Superior temporal gyrus (tissue), 1 donor: ENCODE data around the gene HSPB7.
A peak's percentile ranks its signal among the peaks of the same experiment; 100 is the strongest.
"Not testable (repeated sequence)": the region's sequence is repeated elsewhere in the genome, so short reads cannot be mapped to it uniquely, and the experiment has no call there.

Experiments used
- DNase-seq: peaks from one replicate; pipeline ENCODE4 v3.0.0-alpha.2; 2016; ENCODE audit errors: extremely low spot score

Gene HSPB7

DNA sequence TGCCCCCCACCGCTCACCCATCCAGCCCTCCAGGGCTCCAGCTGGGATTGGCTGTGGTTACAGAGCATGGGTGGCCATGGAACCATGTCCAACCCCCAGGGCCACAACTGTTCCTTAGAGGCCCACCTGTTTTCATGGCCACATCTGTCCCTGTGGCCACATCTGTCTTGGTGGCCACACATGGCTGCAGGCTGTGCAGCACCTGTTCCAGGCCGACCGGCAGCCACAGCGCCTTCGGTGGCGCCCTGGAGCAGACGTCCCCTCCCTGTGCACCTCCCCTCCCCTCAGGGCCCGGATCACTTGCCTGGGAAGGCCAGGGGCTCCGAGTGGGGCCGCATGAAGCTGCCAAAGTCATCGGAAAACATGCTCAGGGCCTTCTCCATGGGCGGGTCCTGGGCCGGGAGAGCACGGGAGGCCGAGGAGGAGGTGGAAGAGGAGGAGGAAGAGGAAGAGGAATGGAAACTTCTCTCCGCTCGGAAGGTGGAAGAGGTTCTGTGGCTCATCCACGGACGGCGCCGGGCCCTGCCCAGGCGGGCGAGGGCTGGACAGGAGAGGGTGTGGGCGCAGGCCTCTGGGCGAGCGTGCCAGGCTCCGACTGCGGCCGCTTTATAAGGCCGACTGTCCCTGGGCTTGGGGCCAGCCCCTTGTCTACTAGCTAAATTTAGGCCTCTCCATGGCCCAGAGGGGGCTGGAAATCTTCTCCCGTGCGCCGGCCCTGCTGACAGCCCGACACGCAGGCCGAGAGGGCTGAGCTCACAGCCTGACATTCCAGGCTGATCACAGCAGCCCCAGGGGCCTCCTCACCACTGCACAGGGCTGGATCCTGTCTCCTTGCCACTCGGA is at the start of gene HSPB7:
HSPB7 (minus strand) TSS at position 583 of the 843 bp plus-strand sequence; CDS start at position 503, 80 bp downstream.
- DNase-seq = no peak

GRCh38 chr1:16067127-16067768 is 49.4 kb upstream of the HSPB7 start:
- no peak for DNase-seq

- DNase-seq = no peak
These were observed 48.4 kb upstream of the HSPB7 start for GRCh38 chr1:16066245-16066644.

DNA sequence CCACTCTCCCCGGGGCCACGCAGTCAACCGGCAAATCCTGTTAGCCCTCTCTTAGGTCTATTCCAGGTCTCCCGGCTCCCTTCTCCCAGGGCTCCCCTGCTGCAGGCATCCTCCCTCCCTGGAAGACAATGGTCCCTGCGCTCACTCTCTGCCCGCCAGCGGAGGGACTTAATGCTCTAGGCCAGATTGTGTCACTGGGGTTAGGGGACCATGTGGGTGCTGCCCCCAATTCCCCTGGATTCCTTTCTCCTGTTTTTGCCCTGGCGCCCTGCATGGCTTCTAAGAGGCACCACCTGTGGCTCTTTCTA is 47.4 kb upstream of the HSPB7 start:
- no peak for DNase-seq

GRCh38 chr1:16064536-16065268 is 46.9 kb upstream of the HSPB7 start:
- DNase-seq = no peak

DNA sequence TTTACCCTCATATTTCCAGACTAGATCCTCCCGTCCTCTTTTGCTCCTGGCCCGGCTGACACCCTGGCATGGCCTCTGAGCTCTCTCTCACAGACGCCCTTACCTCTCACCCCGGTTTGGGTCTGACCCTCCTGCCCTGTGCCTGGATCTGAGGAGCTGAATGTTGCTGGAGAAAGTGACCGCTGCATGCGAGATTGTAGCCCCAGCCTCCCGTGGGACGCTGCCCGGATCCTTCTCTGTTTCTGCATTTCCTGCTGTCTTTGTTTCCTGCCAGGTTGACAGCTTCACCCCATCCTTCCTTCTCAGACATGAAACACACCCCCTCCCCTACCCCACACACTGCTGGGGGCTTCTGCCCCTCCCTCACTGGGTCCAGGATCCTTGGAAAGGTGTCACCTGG is 46.1 kb upstream of the HSPB7 start:
- DNase-seq = no peak

DNA sequence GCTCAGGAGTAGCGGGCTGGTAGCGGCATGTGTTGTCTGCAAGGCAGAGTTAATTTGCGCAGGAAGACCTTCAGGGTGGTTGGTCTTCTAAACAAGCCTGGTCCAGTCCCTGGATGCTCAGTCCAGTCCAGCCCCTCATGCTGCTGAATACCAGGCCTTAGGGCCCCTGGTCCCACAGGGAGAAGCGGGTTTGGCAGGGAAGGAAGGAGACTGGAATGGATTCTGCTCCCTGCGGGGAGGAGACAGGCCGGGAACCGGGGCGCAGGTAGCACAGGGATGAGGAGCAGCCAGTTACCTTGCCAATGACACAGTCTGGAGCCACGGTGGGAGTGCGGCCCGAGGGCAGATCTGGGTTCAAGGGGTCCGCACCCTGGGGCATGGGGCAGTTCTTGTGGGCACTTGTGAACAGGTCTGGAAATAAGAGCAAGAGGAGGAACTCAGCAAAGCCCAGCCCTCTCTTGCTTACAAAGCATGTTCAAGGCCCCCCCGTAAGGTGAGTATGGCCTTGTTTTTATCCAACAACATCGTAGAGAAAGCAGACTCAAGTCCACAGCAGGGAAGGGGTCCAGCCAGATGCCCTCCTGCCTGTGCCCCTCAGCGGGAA is 45.5 kb upstream of the HSPB7 start:
- DNase-seq = no peak

GRCh38 chr1:16062687-16063075 is 44.8 kb upstream of the HSPB7 start:
- DNase-seq = not testable (repeated sequence)

- DNase-seq = not testable (repeated sequence)
These were observed 44.3 kb upstream of the HSPB7 start for GRCh38 chr1:16061989-16062686.

- DNase-seq = no peak
These were observed 43.4 kb upstream of the HSPB7 start for GRCh38 chr1:16061266-16061665.

GRCh38 chr1:16058394-16059120 is 40.7 kb upstream of the HSPB7 start:
- not testable (repeated sequence) for DNase-seq

GRCh38 chr1:16057314-16057915 is 39.6 kb upstream of the HSPB7 start:
- DNase-seq = not testable (repeated sequence)

- DNase-seq = not testable (repeated sequence)
These were observed 38.7 kb upstream of the HSPB7 start for GRCh38 chr1:16056521-16056912.

- peak; percentile 80 for DNase-seq
These were observed 38.0 kb upstream of the HSPB7 start for GRCh38 chr1:16055613-16056520.

GRCh38 chr1:16054598-16055540 is 37.0 kb upstream of the HSPB7 start:
- DNase-seq = no peak

DNA sequence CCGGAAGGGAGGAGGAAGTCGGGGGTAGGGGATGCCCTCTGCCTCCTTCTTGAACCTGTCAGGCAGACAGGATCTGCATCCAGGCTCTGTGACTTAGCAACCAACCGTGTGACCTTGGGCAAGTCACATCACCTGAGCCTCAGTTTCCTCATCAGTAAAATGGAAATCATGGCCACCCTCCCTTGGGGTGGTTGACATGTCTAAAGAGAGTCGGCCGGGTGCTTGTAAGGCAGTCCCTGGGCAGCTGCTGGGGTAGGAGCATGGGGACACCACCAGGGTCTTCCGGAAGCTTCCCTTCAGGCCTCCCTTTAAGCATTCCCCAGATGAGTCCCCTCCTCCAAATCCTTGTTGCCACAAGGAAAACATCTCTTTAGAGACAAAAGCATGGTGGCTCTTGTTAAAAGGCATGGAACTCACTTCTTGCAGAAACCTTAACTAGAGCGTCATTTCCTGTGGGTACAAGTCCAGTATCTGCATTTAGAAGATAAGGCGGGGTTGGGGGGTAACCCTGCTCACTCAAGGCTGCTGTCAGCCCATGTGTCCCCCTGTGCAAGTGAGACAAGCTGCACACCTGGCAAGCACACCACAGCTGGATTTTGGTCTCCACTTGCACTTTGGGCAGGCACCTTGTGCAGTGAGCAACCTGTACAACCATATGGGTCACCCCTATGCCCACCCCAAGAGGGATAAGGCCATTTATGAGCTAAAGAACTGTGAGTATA is 36.1 kb upstream of the HSPB7 start:
- DNase-seq = no peak

GRCh38 chr1:16051949-16052348 is 34.1 kb upstream of the HSPB7 start:
- not testable (repeated sequence) for DNase-seq

DNA sequence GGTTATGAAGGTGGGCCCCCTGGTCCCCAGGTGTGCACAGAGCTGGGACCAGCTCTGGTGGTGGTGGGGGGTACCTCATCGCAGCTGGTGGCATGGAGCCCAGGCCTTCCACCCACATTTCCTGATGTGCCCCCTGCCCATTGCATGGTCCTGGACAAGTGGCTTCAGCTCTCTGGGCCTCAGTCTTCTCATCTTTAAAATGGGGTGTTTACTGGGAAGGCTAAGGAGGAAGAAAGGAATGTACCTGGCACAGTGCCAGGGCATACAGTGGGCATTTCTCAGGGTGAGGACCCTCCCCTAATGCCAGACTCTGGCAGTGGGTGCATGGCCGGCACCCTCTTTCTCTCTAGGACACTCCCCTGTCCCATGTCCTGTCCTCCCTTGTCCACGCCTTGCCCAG is 33.2 kb upstream of the HSPB7 start:
- no peak for DNase-seq
